GM12892 (cell line): ENCODE measurements around the gene CLSTN2.

Experiments
- POLR2A ChIP-seq: IDR thresholded peaks from 2 replicates; pipeline ENCODE4 v1.6.1; 2011; ENCODE audit warnings: low read depth, low read length, control low read depth
- POLR2AphosphoS5 ChIP-seq: IDR thresholded peaks from 2 replicates; pipeline ENCODE4 v1.6.1; 2011; ENCODE audit warnings: low read depth, low read length, control low read depth
- TAF1 ChIP-seq: IDR thresholded peaks from 2 replicates; pipeline ENCODE4 v1.6.1; 2011; ENCODE audit warnings: low read depth, mild to moderate bottlenecking, control low read depth, low read length, borderline replicate concordance

GRCh38 chr3:140143367-140144069, 208.5 kb downstream of the CLSTN2 start:
- TF ChIP-seq POLR2A (no peak), POLR2AphosphoS5 (no peak), TAF1 (no peak)
